ENCODE measurements around the gene STAT1. TPM values are rescaled to one million over a fixed set of nuclear protein-coding genes. Genes with fewer than 3 reads are reported as not detected.

STAT1 gene
- polyA plus RNA-seq, 1 donor (not counting 4 experiments of a cell fraction or from before 2014, with no cell fraction given): 181 TPM

GRCh38 chr2:190976521-190976920 is 37.5 kb downstream of the STAT1 start:
- H3K79me2 ChIP-seq (ENCODE audit: control insufficient read depth, insufficient read depth, low read length): no peaks in the 10 kb centered on the region
- no peak overlapping the region for H2AFZ ChIP-seq (ENCODE audit: control insufficient read depth, low read length)
- no peak overlapping the region for H3K4me3 ChIP-seq (ENCODE audit: control insufficient read depth in 2 of 3, extremely low read depth in 1 of 3, insufficient read depth in 2 of 3, low read depth in 1 of 3, low read length in 3 of 3)
- no peak overlapping the region for H3K9ac ChIP-seq (ENCODE audit: control insufficient read depth, extremely low read depth, insufficient read depth, low read length)
- peaks cover 12% of the 10 kb centered on the region for H3K4me1 ChIP-seq (ENCODE audit: control insufficient read depth, extremely low read depth, insufficient read depth, low read length)
- H3K27me3 ChIP-seq (ENCODE audit: control insufficient read depth, extremely low read depth, insufficient read depth, low read length): no peaks in the 10 kb centered on the region
- no peak overlapping the region for H3K27ac ChIP-seq (ENCODE audit: control insufficient read depth, insufficient read depth, low read length)
- dilution Hi-C loops (cut with MboI; ENCODE audit: extremely low pct_ligation_motif_present, low sequenced_read_pairs): no loop called here
- TF ChIP-seq CTCF (optimal IDR thresholded peaks at IDR 0.05 in 1 of 3, IDR thresholded peaks at IDR 0.05 in 1 of 3, conservative IDR thresholded peaks at IDR 0.05 in 1 of 3; ENCODE audit: extremely low read depth in 1 of 3, insufficient read depth in 2 of 3, low read length in 3 of 3) (no peak), EZH2 (IDR thresholded peaks at IDR 0.05; ENCODE audit: low read length) (no peak)
- no peaks in the 10 kb centered on the region for H3K9me3 ChIP-seq (ENCODE audit: control insufficient read depth, low read depth, low read length)
- no peaks in the 10 kb centered on the region for H4K20me1 ChIP-seq (ENCODE audit: control insufficient read depth, extremely low read depth, insufficient read depth, low read length)
- no peak for DNase-seq (ENCODE audit: low read depth, low spot score)
- FAIRE-seq: no peak
- H3K9me1 ChIP-seq (ENCODE audit: control insufficient read depth, extremely low read depth, insufficient read depth, low read length): no peaks in the 10 kb centered on the region
- H3K4me2 ChIP-seq (ENCODE audit: control insufficient read depth, extremely low read depth, insufficient read depth, low read depth, low read length): no peak overlapping the region
- peaks cover 56 to 77% of the 10 kb centered on the region in 2 experiments for H3K36me3 ChIP-seq (ENCODE audit: control insufficient read depth in 2 of 2, extremely low read depth in 1 of 2, insufficient read depth in 2 of 2, low read length in 2 of 2)

- Histone ChIP-seq H3K4me2 (ENCODE audit: control insufficient read depth, extremely low read depth, insufficient read depth, low read depth, low read length) (no peak overlapping the region), H3K9me1 (ENCODE audit: control insufficient read depth, extremely low read depth, insufficient read depth, low read length) (no peaks in the 10 kb centered on the region), H3K27me3 (ENCODE audit: control insufficient read depth, extremely low read depth, insufficient read depth, low read length) (no peaks in the 10 kb centered on the region), H3K79me2 (ENCODE audit: control insufficient read depth, insufficient read depth, low read length) (no peaks in the 10 kb centered on the region), H4K20me1 (ENCODE audit: control insufficient read depth, extremely low read depth, insufficient read depth, low read length) (no peaks in the 10 kb centered on the region), H3K4me1 (ENCODE audit: control insufficient read depth, extremely low read depth, insufficient read depth, low read length) (peaks cover 12% of the 10 kb centered on the region), H2AFZ (ENCODE audit: control insufficient read depth, low read length) (no peak overlapping the region), H3K27ac (ENCODE audit: control insufficient read depth, insufficient read depth, low read length) (no peak overlapping the region), H3K4me3 (ENCODE audit: control insufficient read depth in 2 of 3, extremely low read depth in 1 of 3, insufficient read depth in 2 of 3, low read depth in 1 of 3, low read length in 3 of 3) (no peak overlapping the region), H3K36me3 (ENCODE audit: control insufficient read depth in 2 of 2, extremely low read depth in 1 of 2, insufficient read depth in 2 of 2, low read length in 2 of 2) (peaks cover 51 to 77% of the 10 kb centered on the region in 2 experiments), H3K9ac (ENCODE audit: control insufficient read depth, extremely low read depth, insufficient read depth, low read length) (no peak overlapping the region), H3K9me3 (ENCODE audit: control insufficient read depth, low read depth, low read length) (no peaks in the 10 kb centered on the region)
- TF ChIP-seq CTCF (optimal IDR thresholded peaks at IDR 0.05 in 1 of 3, IDR thresholded peaks at IDR 0.05 in 1 of 3, conservative IDR thresholded peaks at IDR 0.05 in 1 of 3; ENCODE audit: extremely low read depth in 1 of 3, insufficient read depth in 2 of 3, low read length in 3 of 3) (no peak), EZH2 (IDR thresholded peaks at IDR 0.05; ENCODE audit: low read length) (no peak)
- DNase-seq (ENCODE audit: low read depth, low spot score) (no peak), FAIRE-seq (no peak)
- dilution Hi-C loops (cut with MboI; ENCODE audit: extremely low pct_ligation_motif_present, low sequenced_read_pairs): no loop called here
Measured at GRCh38 chr2:190974629-190975361, 39.2 kb downstream of the STAT1 start.

All from keratinocyte (primary cell).